Inflammatory macrophage treated with lipopolysaccharide for 4 hours (primary cell): ENCODE measurements around the gene AMIGO1.

ENCODE experiments used
- DNase-seq: peaks from one replicate; pipeline ENCODE4 v3.0.0-alpha.2; 2020

Gene AMIGO1

GRCh38 chr1:109500941-109501381, 8.6 kb downstream of the AMIGO1 start:
- DNase-seq, result no peak

DNA sequence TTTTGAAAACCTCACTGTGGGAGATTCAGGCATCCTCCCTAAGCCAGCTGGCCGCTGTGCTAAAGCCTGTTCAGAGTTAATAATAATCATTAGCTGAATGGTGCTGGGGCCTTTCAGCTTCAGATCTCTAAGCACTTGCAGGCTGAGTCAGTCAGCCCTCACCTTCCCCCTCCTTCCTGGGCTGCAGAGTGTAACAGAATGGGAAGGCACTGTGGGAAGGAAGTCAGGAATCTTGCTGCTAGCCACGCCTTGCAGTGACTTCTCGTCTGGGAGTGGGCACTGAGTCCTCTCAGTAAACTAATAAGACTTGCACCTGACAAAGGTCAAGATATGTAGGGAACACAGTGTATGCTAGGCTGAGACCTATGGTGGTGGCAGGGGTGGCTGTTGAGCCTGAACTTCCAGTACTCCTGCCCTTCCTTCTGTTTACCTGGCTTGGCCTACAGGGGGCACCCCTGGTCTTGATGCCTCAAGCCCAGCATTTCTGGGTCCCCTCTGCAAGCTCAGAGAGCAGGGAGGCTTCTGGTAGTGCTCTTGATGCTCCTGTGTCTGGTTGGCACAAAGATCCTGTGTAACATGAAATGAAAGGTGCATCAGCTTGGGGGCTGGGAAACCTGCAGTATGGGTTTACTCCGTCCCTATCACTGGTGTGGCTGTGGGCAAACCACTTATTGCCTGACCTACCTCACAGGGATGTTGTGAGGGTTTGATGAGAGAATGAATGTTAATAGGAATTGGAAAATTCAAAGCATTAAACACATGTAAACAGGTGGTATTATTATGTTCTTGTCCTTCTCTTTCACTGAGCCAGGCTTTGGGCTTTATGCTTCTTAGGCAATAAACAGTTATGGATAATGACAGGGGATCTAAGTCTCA, 9.6 kb downstream of the AMIGO1 start:
- DNase-seq, result peak; percentile 49

DNA sequence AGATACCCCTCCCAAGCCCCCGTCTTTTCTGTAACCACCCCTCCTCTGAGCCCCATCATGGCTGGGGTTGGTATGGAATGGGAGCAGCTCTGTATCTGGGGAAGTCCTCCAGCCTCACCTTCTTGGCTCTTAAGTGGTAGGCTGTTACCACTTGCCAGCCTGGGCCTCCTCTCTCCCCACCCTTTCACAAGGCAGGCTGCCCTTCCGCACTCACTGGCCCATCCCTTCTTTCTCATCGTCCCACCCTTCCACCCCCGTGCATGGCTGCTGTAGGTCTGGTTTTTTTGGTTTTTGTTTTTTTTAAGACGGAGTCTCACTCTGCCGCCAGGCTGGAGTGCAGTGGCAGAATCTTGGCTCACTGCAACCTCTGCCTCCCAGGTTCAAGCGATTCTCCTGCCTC, 10.4 kb downstream of the AMIGO1 start:
- DNase-seq, result no peak

- DNase-seq, result no peak
These were observed 11.2 kb downstream of the AMIGO1 start for GRCh38 chr1:109498161-109498801.

DNA sequence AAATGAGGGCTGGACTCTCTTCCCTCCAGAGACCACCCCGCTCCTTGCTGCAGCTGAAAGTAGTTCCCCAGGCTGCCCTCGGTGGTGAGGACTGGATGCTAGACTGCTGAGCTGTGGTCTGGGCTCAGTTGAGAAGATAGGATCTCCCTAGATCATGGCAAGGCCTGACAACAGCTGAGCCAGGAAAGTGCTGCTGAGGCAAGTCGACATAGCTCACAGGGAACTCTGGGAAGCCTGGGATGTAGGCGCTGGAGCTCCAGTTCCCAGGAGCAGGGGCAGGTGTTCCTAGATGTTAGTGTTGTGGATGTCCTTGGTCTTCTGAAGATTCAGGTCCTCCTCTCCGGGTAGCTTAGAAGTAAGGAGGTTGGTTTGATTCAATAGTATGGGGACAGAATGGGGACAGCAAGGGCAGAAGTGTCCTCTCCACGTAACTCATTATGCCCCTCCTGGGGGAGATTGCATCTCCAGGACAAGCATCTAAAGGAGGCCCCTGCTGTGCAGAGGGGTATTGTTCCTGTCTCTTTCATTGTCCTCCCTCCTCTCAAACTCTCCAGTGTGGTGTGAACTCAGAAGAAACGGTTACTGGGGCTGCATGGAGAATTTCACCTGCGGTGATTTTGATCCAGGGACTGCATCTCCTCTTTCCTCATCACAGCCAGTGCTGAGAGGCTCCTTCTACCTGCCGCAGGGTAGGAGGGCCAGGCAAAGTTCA, 11.9 kb downstream of the AMIGO1 start:
- no peak for DNase-seq

DNA sequence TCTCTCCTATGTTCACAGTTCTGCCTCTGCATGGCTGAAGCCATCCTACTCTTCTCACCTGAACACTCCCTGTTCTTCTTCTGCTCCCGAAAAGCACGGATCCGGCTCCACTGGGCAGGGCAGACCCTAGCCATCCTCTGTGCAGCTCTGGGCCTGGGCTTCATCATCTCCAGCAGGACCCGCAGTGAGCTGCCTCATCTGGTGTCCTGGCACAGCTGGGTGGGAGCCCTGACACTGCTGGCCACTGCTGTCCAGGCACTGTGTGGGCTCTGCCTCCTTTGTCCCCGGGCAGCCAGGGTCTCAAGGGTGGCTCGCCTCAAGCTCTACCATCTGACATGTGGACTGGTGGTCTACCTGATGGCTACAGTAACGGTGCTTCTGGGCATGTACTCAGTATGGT, 13.8 kb downstream of the AMIGO1 start:
- no peak for DNase-seq

DNA sequence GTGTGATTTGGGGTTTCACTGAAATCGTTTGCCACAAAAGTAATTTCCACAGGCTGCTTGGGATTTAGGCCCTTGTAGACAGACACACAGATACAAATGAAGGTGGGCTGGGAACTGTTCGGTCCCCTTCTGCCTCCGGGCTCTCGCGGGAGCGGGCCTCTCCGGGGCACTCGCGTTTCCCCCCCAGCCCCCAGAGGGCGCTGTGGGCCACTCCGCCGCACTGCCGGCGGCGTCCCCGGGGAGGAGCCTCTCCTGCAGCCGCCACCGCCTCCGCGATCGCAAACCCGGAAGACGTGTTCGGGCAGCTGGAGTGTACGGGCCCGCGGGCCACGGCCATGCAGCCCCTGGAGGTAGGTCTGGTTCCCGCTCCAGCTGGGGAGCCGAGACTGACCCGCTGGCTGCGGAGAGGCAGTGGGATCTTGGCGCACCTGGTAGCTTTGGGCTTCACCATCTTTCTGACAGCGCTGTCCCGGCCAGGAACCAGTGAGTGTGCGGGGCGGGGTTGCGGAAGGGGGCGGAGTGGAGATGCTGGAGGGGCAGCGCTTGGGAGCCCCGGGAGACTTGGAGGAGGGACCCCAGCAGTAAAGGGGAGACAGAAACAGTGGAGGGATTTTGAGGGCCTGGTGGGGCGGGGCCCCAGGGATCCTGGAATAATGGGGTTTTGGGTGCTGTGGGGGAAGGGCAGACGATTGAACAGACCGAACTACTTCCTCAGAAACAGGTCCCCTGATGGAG, 15.6 kb downstream of the AMIGO1 start, which contains the start of gene CYB561D1:
Gene CYB561D1 (plus strand): TSS at position 290 of the 735 bp plus-strand sequence. CDS start 46 bp downstream, at position 336.
- peak; percentile 89 for DNase-seq

DNA sequence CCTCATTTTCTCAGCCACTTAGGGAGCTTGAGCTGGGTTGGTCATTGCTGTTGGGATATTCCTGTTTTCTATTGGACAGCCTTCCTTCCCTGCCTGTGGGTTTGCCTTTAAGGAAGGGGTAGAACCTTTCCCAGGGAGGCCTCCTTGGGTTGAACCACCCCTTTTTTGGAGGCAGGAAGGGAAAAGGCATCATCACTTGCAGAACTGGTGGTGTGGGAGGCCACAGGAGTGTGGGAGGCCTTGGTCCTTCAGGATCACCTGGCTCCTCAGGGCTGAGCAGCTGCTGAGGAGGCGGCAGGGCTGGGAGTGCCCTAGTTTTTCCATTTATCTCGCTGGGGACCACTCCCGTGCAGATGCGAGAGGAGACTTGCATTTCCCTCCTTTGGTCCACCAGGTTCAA, 16.3 kb downstream of the AMIGO1 start:
- DNase-seq, result no peak

GRCh38 chr1:109492779-109493178, 16.7 kb downstream of the AMIGO1 start:
- DNase-seq, result no peak

DNA sequence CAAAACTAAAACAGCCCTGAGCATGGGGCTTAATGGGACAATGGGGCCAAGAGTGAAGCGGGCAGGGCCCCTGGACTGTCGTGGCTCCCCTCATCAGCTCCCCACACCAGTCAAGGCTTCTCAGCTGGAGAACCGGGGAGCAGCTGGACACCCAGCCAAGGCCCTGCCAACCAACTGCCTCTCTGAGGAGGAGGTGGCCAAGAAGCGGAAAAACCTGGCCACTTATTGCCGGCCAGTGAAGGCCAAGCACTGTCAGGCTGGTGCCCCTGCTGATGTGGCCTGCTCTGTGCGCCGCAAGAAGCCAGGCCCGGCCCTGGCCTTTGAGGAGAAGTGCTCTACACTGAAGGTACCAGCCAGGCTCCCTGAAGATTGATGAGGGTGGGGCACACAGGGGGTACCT, 18.2 kb downstream of the AMIGO1 start:
- no peak for DNase-seq

DNA sequence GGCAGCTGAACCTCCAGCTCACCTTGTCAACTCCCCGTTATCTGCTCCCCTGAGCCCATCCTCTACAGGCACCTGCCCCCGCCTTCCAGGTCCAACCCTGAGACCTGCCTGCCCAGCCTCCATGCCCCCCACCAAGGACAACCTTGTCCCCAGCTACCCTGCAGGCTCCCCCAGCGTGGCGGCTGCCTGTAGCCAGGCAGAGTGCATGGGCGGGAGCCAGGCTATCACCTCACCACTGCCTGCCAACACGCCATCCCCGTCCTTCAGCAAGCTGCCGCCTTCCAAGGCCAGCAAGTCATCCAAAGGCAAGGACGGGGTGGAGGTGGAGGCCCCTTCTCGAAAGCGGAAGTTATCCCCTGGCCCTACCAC, 18.6 kb downstream of the AMIGO1 start:
- no peak for DNase-seq

GRCh38 chr1:109490029-109490933, 19.2 kb downstream of the AMIGO1 start:
- peak; percentile 72 for DNase-seq

- no peak for DNase-seq
These were observed 20.8 kb downstream of the AMIGO1 start for GRCh38 chr1:109488696-109489095.

GRCh38 chr1:109488201-109488600, 21.3 kb downstream of the AMIGO1 start:
- DNase-seq, result no peak

DNA sequence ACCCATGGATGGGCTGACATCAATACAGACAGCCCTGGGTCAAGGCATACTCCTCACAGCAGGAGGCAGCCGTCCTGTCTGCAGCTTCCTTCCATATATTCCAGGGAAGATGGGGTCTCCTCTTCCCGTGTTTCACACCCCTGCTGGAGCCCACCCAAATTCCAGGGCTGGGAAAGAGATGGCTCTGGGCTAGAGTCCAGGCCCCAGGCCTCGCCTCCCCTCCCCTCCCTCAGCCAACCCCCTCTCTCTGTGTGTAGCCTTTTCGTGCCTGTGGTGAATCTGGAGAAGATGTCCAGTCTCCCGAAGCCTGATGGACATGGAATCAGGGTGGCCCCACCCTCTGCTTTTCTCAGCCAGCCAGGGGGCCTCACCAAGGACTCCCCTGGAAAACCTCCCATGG, 22.3 kb downstream of the AMIGO1 start:
- DNase-seq, result no peak

DNA sequence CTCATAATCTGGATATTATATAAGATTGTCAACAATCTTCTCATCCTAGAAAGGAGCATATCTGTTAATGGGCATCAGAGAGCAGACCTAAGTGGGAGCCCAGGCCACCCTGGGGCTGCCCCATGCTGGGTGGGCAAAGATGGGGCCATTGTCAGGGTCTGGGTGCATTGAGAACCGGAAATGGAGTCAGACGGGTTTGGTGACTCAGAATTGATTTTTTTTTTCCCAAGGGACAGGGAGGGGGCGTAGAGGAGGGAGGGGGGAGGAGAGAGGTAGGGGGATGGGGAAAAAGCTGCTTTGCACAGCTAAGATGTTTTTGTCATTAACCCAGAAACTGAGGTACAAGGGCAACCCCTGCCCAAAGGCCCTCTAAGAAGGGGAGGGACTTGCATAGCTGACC, 24.5 kb downstream of the AMIGO1 start:
- no peak for DNase-seq

DNA sequence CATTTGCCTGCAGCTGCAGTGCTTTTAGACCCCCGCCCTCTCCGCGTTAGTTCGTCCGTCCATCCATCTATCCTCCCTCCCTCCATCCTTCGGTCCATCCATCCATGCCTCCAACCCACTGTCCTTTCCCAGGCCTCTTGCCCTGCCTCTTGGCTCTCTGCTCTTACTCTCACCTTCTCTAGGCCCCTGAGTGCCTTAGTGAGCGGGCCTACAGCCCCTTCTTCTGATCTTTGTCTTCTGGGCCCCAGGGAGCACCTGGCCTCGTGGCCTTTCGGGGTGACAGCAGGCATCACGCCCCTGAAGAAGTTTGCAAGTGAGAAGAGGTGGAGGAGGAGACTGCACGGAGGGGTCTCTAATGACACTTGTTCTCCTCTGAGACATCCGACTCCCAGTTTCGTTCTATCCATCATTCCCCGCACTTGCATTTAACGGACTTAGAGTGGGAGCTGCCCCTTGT, 25.0 kb downstream of the AMIGO1 start:
- no peak for DNase-seq

GRCh38 chr1:109483672-109484518, 25.6 kb downstream of the AMIGO1 start, which contains the start of gene ATXN7L2:
Gene ATXN7L2 (plus strand): TSS chr1:109483905. CDS start chr1:109483954, 49 bp downstream.
- DNase-seq, result peak; percentile 83

DNA sequence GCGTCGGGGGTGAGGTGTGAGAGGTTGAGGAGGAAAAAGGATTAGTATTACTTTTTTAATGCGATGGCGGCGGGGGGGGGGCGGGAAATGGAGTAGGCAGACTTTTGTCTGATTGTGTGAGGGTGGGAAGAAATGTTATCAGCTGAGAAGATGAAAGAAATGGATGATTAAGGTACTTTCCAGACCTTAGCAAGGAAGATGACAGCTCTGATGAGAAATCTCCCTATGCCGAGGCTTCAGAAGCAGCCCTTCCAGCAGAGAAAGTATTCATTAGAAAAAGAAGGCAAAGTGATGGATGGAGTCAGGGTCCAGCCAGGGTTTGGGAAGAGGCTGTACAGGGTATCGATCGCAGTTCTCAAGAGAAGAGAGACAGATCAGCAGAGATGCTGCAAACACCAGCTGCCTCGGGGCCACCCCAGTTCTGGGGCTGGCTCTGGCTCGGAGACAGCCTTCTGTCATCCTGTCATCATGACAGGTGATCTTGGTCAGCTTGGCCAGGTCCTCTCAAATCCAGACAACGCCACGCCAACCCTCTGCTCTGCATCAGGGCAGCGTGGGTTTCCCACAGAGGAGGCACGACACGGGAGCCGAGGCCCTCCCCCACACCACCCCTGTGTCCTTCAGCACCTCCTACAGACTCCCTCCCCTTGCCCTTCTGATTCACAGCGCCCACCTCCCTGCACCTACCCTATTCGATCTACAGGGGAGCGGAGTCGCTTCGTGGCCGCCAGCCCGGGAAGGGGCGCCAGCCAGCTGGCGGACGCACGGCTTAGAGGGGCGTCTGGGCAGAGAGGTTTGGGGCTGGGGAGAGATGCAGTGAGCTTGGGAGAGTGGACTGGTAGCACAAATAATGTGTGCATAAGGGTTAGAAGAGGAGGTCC, 26.5 kb downstream of the AMIGO1 start:
- DNase-seq, result no peak

DNA sequence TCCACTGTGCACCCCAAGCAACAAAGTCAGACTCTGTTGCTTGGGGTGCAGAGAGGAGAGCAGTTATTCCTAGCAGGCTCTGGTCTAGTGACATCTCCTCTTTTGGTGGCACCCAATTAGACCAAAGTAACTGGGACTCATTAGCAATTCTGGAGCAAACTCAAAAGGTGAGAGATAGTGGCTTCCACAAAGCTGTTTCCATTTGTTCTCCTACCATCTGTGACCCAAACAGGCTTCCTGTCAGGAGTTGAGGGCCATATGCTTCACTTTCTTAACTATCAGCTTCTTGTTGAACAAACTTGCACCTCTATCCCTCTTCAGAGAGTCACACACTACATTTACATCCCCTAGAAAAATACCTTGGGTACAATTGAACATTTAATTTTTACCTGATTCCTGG, 27.3 kb downstream of the AMIGO1 start:
- DNase-seq, result no peak
